COR-L47 (cell line): Measurements from ENCODE around the gene ITGB8.
A peak's percentile ranks its signal among the peaks of the same experiment; 100 is the strongest.
"Not testable (repeated sequence)": the region's sequence is repeated elsewhere in the genome, so short reads cannot be mapped to it uniquely, and the experiment has no call there.

Experiments used
- DNase-seq: peaks from one replicate; lab custom pipeline; 2025; lab: John Stamatoyannopoulos, UW

ITGB8 gene

GRCh38 chr7:20330239-20330927, at the start of gene ITGB8:
Gene ITGB8 (plus strand): TSS chr7:20330900. CDS start chr7:20331807, 907 bp downstream.
- DNase-seq, result peak; percentile 79

- no peak for DNase-seq
Observed at GRCh38 chr7:20282959-20283358, 47.7 kb upstream of the ITGB8 start.

DNA sequence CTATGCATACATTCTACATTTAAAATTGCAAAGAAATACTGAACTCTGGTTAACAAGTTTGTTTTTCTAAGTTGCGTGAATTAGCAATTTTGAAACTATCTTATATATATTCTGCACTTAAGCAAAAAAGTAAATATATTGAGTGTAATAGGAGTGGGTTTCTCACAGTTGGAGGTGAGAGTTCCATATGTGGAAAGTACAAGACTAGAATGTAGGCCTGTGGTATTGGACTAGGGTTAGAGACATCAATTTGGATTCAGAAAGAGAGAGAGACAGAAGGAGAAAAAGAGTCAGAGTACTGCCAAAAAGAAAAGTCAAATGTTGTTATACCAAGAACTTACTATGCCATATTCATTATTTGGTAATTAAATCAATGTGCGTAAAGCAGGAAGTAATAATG, 47.3 kb upstream of the ITGB8 start:
- no peak for DNase-seq

DNA sequence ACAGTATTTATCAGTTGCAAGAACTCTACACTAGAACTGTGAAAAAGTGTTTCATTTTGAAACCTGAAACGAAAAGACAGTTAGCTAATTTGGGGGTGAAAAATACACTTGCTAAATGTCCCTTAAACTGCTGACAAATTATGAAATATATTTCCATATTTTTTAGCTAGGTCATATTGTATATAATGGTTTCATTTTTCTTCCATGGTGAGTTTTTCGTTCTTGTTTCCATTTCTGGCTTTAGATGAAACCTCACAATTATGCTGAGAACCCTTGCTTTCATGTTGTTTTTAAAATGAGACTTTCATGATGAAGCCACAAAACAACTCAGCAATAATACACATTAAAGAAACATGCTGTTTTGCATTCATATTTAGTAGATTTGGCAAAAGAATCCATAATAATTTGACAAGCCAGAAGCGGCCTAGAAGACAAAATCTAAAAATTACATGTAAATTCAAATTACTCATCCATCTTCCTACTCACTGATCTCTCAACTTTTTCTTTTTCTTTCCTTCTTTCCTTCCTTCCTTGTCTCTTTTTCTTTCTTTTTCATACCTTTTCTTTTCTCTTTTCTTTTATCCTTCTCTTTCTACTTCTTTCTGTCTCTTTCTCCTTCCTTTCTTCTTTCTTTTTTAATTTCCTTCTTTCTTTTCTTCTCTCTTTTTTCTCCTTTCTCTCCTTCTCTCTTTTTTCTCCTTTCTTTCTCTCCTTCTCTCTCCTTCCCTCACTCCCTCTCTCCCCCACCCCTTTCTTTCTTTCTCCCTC, 46.5 kb upstream of the ITGB8 start:
- DNase-seq, result no peak

DNA sequence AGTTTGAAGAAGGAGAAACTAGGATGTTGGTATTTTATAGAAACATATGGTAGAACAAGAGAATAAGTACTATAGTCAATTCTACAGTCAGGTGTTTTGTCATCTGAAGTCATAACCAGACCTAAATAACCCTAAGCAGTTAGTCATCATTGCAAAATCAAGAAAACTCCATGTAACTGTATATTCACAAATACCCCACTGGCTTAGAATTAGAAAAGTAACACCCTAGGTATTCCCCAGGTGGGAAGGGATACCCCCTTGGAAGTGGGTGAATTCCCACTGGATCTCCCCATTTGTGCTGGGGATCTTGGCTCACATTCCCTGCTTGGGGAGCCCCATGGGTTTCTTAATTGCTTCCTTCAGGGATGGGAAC, 45.9 kb upstream of the ITGB8 start:
- DNase-seq, result no peak

DNA sequence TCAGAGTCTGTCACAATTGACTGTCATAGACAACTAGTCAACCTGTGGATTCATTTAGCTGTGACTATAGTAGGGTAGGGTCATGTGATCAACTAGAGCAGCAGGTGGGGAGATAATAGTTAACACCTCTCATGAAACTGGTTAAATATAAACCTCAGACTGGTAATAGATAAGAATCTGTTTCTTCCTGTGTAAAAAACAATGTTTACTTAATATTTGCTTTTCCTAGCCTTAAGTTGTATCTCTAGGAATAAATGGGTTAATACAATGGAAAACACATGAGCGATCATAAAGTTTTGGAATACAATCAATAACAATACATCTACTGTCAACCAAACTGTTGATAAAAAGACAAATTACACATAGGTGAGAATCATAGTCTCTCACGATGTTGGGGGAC, 43.4 kb upstream of the ITGB8 start:
- DNase-seq, result no peak

- no peak for DNase-seq
Observed at GRCh38 chr7:20288036-20288435, 42.7 kb upstream of the ITGB8 start.

DNA sequence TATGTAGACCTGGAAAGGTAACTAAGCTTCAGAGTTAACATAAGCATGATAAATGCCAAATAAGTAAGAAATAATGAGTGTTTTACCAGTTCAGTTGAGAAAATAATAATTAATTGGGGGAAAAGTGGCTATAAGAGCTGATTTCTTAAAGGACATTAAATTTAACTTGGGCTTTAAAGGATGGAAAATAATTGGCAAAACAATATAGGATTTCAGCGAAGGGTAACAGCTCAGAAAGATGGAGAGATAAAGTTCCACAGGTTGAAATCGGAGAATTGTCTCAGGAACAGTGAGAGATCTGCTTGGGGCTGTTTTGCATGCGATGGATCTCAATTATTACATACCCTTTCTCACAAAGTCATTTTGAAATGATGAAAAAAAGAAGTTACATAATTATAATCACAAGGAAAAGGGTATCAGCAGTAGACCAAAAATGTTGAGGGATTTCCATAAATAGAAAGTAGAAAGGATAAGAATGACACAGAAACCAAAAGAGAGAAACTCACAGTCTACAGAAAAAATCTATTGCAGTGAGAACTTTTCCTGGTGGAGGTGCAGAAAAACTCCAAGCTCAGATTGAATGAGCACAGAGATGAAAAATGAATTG, 40.1 kb upstream of the ITGB8 start:
- DNase-seq, result no peak

- no peak for DNase-seq
Observed at GRCh38 chr7:20293336-20293735, 37.4 kb upstream of the ITGB8 start.

DNA sequence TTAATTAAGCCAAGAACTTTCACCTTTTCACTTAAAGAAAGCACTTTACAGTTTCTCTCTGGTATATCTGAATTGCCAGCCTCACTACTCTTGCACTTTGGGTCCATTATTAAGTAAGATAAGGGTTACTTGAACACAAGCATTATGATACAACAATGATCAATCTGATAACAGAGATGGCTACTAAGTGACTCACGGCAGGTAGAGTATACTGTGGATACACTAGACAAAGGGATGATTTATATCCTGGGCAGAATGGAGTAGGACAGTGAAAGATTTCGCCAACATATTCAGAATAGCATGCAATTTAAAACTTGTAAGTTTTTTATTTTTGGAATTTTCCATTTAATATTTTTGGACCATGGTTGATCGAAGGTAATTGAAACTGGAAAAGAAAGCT, 34.3 kb upstream of the ITGB8 start:
- DNase-seq, result no peak

- DNase-seq, result no peak
Observed at GRCh38 chr7:20296901-20297300, 33.8 kb upstream of the ITGB8 start.

GRCh38 chr7:20298486-20298901, 32.2 kb upstream of the ITGB8 start:
- no peak for DNase-seq

- no peak for DNase-seq
Observed at GRCh38 chr7:20299145-20299544, 31.6 kb upstream of the ITGB8 start.

DNA sequence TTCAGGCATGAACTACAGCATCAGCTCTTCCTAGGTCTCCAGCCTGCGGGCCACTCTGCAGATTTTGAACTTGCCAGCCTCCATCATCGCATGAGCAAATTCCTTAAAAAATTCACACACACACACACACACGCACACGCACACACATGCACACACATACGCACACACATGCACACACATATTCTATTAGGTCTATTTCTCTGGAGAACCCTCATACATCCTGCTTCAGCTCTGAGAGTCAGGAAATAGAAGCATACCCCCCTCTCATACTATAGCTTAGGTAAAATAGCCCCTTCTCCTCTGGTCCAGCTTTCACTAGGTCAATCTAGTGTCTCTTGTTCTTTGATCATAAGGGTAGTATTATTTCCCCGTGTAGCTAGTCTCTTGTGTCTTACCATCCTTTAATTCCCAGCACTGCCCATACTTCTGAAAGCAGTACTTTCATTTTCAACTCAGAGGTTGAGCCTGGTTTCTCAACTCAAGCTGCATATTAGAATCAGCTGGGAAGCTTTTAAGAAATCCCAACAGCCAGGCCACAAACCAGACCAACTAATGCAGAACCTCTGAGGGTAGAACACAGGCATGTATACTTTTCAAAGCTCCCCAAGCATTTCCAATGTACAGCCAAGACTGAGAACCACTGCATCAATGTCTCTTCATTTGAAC, 30.9 kb upstream of the ITGB8 start:
- DNase-seq, result no peak

DNA sequence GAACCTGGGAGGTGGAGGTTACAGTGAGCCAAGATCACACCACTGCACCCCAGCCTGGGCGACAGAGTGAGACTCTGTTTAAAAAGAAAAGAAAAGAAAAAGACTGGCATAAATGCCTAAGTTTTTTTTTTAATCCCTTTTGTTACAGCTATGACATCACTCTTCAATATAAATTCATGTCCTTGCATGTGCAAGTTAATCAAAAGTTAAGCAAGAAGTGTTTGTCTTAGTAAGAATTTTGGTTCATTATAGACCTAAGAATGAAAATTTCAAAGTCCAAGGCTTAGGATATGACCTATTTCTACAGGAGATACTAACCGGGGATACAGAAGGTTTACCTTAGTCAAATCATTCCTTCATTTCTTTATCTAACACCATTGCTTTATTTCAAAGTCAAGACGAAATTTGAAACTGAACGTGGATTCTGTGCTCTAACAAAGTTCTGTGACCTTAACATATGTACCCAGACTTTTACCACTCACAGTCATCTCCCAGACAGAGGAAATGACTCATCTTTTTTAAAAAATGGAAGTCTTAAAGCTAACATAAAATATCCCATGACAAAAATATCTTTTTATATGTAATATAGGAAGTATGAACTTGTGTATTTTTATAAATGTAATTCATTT, 29.3 kb upstream of the ITGB8 start:
- no peak for DNase-seq

DNA sequence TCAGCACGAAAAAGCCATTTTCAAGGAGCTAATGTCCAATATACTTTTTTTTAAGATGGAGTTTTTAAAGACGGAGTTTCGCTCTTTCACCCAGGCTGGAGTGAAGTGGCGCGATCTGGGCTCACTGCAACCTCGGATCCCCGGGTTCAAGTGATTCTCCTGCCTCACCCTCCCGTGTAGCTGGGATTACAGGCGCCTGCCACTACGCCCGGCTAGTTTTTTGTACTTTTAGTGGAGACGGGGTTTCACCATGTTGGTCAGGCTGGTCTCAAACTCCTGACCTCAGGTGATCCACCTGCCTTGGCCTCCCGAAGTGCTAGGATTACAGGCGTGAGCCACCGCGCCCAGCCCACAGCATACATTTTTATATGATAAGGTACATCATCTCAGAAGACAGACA, 28.4 kb upstream of the ITGB8 start:
- DNase-seq, result not testable (repeated sequence)

DNA sequence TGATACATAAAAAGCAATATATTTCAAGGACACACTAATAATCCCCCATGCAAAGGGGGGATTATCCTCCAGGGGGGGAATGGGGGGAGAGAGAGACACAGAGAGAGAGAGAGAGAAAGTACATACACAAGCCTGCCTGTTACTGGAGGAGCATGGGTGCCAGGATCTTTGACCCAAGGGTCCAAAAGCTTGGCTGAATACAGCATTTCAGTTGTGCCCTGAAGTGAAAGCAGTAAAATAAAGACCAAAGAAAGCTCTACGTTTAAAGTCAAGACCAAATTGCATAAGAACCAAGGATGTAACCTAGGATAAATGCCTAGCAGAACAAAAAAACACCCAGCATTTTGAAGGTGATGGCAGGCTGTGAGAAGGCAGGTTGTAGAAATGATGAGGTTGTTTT, 27.8 kb upstream of the ITGB8 start:
- no peak for DNase-seq

DNA sequence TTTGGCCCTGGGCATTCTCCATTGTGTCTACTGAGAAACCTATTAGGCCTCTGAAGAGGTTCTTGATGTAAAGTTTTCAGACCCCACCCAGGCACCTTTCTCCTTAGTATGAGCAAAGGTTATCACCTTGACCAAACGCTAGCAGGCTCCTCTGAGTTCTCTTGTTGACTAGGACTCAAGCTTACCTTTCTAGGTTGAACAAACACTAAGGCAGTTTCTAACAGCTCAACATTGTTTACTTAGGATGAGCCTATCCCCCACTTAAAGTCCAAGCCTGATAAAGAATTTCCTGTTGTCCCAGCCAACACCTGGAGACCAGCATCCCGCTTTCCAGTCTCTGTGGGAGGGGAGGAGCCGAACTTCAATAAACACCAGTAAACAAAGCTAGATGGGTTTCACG, 26.3 kb upstream of the ITGB8 start:
- no peak for DNase-seq

- no peak for DNase-seq
Observed at GRCh38 chr7:20305726-20306125, 25.0 kb upstream of the ITGB8 start.

GRCh38 chr7:20306180-20306946, 24.3 kb upstream of the ITGB8 start:
- DNase-seq, result no peak

GRCh38 chr7:20307119-20307518, 23.6 kb upstream of the ITGB8 start:
- DNase-seq, result no peak

GRCh38 chr7:20307901-20308300, 22.8 kb upstream of the ITGB8 start:
- DNase-seq, result no peak
